GM18873 (cell line): ENCODE results near the gene GDF2.

Source experiments
- ATAC-seq: cut with Tn5 transposase; IDR thresholded peaks from one replicate; pipeline ENCODE4 v1.9.1; 2021; ENCODE audit warnings: mild to moderate bottlenecking, moderate library complexity, moderate number of reproducible peaks; ENCODE audit not compliant: unreplicated experiment, low FRiP score

GDF2 gene

DNA sequence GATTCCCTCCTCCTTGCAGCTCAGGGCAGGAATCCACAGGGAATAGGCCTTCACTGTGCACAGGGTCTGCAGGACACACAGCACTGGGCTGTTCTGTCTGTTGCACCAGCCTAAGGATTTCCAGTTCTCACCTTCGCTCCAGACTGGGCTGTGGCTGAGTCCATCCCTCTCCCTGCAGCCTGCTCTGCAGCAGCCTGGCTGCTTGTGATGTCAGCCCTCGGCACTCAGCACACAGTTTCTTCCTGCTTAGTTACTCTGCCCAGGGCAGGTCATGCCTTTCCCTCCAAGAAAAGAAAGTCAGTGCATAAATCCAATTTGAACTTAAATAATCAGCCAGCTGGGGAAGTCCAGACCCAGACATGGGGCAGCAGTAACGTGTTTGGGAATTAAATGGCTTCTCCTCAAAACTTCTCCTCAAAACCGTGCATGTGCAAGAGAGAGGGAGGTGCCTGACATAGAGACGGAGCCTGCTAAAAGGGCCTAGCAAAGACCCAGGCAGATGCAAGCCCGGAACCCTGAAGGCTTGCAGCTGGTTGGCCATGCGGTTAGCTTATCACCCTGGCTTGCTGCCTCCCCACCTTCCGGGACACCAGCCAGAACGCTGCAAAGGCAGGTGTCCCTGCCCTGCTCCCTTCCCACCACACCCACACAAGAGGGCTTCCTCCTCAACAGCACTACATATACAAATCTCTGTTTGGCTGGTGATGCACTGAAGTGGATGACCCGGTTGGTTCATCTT lies 10.9 kb upstream of the GDF2 start:
- ATAC-seq = no peak

DNA sequence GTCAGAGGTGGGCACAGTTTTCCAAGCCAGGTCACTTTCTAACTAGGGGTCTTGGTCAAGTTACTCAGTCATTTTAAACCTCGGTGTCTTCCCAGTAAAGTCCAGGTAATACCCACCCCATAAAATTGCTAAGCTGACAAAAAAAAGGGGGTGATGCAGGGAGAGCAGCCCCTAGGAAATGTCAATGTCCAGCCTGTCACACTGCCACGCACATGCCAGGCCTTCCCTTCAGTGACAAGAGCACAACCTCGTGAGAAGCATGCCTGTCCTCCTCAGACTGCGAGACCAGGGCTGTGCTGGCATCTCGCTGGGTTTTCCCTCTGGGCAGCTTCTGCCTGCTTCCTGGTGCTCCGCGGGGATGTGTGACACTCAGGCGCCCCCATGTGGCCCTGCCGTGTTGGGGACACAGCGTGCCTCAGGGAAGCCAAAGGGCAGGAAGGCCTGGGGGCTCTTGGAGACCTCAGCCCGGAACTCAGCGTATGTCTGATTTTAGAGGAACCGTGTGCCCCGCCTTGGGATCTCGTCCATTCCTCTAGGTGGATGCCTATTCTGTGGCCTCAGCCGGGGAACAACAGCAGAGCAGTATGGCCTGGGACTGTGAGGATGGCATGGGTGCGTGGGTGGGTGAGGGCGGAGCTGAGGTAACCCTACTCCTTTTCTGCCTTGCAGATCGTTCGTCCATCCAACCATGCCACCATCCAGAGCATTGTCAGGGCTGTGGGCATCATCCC lies 10.2 kb upstream of the GDF2 start:
- ATAC-seq = no peak

DNA sequence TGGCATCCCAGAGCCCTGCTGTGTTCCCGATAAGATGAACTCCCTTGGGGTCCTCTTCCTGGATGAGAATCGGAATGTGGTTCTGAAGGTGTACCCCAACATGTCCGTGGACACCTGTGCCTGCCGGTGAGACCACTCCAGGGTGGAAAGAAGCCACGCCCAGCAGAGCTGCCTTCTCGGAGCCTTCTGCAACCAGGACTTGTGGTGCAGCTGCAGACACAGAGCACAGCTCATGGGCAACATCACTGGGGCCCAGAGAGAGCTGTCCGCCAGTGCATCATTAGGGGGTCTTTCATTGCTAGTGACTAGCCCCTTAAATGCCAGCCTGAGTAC lies 9.6 kb upstream of the GDF2 start:
- no peak for ATAC-seq

GRCh38 chr10:47314416-47314970 lies 7.8 kb upstream of the GDF2 start:
- no peak for ATAC-seq

GRCh38 chr10:47315421-47315820 lies 6.8 kb upstream of the GDF2 start:
- no peak for ATAC-seq

DNA sequence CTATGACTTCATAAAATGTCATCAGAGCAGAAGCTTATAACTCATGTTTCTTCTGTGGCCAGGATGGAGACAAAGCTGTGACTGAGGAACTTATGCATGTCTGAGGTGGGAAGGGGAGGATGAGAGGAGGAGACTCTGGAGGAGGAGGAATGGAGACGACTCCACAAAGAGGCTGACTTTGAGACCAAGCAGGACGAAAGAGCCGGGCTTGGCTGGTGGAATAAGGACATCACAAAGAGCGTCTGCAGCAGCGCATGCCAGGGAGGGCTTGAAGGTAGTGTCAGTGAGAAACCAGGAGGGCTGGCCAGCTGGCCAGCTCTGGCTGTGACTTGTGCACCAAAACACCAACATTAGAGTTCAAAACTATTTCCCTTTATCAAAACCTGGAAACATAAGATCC lies 6.1 kb upstream of the GDF2 start:
- no peak for ATAC-seq

- no peak for ATAC-seq
Observed at GRCh38 chr10:47317251-47317650, 5.0 kb upstream of the GDF2 start.

GRCh38 chr10:47318706-47319105 lies 3.5 kb upstream of the GDF2 start:
- ATAC-seq = no peak

DNA sequence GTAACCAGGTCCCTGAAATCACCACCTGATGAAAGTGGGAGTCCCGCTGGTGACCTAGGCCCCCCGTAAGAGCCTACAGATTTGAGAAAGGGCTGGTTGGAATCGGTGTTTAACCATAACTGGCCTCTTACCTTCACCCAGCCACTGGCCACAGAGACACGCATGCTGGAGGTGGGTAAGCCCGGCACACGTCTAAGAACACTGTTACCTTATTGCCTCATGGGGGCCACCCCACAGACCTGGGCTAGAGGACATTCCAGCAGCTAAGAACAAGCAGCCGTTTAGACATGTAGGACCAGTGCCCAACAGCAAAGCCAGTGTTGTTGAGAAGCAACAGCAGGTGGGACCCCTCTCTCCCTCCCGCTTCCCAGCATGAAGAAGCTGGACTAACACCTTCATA lies 2.5 kb upstream of the GDF2 start:
- no peak for ATAC-seq

GRCh38 chr10:47320812-47321211 lies 1.4 kb upstream of the GDF2 start:
- ATAC-seq = no peak

DNA sequence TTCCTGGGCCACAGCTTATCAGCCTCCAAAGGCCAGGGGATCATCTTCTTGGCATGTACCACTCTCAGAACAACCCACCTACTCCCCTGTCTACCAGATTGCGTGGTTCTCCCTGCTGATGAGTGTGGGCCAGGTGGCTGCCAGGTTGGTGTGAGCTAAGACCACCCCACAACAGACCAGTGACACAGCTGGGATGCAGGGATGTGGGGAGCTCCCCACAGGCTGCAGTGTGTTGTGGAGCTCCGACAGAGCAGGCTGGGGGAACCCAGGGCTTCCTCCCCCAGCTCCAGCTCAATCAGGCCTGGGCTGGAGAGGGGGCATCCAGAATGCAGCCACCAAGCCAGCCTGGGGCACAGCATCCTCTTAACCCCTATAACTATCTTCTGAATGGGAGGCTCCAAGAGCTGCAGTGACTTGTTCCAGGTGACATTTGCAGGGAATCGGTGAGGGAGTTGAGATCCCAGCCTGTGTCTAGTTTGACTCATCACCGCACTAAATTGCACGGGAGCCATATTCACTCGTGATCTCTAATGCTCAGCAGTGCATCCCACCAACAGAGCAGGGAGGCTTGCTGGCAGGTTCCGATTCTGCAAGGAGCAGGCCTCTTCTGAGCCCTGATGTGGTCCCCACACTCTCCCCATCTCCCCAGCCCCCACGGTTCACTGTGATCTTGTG lies 596 bp upstream of the GDF2 start:
- no peak for ATAC-seq

GRCh38 chr10:47323087-47323486 lies 833 bp downstream of the GDF2 start:
- ATAC-seq = no peak

DNA sequence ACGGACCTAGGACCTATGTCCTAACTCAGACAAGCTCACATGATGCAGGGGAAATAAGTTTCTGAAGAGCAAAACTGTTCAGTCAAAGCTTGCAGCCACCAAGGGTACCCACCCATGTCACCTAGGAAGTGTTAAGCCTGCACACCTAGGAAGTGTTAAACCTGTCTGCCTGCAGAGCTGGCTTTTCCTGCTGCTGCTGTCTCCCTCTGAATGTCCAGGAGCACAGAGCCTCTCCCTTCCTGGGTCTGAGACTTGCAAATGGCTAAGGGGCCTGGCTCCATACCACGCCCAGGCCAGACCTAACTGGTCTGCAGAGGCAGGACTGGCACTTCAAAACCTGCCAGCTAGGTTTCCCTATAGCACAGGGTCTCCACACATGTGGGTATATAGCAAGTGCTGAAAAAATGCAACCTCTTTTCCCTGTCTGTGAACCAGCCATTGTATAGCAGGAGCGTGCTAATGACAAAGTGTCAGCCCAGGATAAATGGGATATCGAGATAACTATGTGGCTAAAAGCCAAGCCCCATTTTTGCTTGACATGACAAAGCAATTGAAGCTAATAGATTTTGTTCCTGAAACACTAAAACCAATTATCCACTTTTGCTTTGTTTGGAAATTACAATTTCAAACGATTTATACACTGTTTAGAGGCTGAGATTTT lies 1.5 kb downstream of the GDF2 start:
- no peak for ATAC-seq

DNA sequence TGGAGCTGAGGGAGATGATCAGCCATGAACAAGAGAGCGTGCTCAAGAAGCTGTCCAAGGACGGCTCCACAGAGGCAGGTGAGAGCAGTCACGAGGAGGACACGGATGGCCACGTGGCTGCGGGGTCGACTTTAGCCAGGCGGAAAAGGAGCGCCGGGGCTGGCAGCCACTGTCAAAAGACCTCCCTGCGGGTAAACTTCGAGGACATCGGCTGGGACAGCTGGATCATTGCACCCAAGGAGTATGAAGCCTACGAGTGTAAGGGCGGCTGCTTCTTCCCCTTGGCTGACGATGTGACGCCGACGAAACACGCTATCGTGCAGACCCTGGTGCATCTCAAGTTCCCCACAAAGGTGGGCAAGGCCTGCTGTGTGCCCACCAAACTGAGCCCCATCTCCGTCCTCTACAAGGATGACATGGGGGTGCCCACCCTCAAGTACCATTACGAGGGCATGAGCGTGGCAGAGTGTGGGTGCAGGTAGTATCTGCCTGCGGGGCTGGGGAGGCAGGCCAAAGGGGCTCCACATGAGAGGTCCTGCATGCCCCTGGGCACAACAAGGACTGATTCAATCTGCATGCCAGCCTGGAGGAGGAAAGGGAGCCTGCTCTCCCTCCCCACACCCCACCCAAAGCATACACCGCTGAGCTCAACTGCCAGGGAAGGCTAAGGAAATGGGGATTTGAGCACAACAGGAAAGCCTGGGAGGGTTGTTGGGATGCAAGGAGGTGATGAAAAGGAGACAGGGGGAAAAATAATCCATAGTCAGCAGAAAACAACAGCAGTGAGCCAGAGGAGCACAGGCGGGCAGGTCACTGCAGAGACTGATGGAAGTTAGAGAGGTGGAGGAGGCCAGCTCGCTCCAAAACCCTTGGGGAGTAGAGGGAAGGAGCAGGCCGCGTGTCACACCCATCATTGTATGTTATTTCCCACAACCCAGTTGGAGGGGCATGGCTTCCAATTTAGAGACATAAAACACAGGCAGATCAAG lies 3.3 kb downstream of the GDF2 start:
- ATAC-seq = no peak

DNA sequence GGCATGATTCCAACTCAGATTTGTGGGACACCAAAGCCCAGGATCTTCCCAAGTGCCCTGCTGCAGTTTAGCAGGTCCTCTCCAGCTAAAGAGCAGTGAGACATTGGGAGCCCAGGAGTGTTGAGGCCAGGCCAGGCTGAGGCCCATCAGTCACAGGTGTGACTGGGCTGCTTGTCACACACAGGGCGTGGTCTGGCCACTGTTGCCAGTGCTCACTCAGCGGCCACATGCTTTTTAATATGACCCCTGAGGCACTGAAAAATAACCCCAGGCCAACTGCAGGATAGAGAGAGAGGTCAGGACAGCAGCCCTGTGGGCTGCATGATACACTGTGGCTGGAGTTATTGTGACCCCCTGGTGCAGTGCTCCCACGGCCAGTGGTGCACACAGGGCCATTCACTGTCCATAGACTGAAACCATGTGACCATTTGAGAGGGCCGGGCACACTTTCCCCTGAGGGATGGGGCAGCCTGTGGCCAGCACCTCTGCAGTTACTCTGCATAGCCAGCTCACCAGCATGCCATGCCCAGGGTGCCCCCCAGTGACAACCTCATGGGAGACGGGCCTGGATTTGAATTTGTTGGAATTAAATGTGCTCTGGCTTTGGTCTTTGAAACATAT lies 4.2 kb downstream of the GDF2 start:
- no peak for ATAC-seq

- ATAC-seq = no peak
Observed at GRCh38 chr10:47326927-47327330, 4.7 kb downstream of the GDF2 start.

DNA sequence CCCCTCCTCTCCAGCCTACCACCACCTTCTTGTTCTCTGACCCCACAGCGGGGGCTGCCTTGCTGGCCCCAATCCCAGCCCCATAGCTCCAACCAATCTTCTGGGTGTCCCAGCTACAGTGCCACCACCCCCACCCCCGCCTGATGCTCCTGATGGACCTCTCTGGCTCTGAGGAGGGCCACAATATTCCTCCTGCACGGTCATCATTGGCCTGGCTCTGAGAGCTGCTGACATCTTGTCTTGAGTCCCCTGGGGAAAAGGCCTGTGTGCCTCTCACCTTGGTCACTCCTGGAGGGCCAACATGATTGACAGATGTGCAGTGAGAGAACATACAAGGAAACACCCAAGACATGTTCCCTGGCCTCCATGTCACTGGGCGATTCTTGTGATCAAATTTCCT lies 7.6 kb downstream of the GDF2 start:
- no peak for ATAC-seq

DNA sequence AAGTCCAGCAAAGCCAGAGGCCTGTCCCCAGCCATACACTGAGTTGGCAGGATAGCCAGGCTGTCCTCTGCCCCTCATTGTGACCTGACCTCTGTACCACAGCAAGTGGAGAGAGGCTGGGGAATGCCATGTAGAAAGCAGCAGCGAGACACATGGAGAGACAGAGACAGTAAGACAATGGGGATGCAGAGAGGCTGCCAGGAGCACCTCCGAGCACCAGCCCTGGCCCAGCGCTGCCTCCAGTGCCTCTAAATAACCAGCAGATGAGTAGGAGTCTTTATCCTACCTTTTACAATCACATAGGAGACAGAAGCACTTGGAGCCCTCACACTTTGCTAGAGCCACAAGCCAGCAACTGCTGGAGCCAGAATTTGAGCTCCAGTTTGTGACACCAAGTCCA lies 8.1 kb downstream of the GDF2 start:
- no peak for ATAC-seq

DNA sequence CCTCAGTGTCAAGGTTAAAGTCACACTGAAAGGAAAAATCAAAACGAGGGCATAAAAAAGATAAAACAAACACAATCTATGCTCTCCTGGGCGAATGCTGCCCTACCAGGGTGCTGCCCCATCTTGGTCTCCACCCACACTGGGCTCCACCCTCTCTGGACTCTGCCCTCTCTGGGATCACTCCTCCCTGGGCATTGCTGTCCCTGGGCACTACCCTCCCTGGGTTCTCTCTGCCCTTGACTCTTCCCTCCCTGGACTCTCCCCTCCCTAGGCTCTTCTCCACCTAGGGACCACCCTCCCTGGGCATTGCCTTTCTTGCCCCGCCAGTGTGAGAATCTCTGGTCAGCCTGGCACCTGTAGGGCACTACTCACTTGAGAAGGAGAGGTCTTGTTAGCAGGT lies 8.6 kb downstream of the GDF2 start:
- no peak for ATAC-seq
